CD14-positive monocyte (primary cell): ENCODE measurements around the gene TAF7L. TPM values are rescaled to one million over a fixed set of nuclear protein-coding genes. Genes with fewer than 3 reads are reported as not detected.

Experiments used
- DNase-seq, 3 donors: peaks; one replicate each; pipeline ENCODE4 v3.0.0-alpha.2; 2011 to 2022
- H2AFZ ChIP-seq: 2 replicates; pipeline ENCODE4 v1.6.0; 2012; ENCODE audit warnings: mild to moderate bottlenecking, low read depth, low read length, inconsistent platforms; ENCODE audit not compliant: insufficient read depth, poor library complexity, severe bottlenecking
- H3K27ac ChIP-seq, 2 donors: 1 replicate in 1 of 2; 2 replicates in 1 of 2; pipeline ENCODE4 v1.5.1; 2012 to 2013; ENCODE audit warnings: low read length in 2 of 2, control low read depth in 1 of 2, inconsistent platforms in 1 of 2, low read depth in 1 of 2, mild to moderate bottlenecking in 1 of 2
- H3K27me3 ChIP-seq, 2 donors: one replicate each; pipeline versions ENCODE4 v1.6.0 to v1.6.1; 2011 to 2013; ENCODE audit warnings: low read length in 2 of 2; ENCODE audit not compliant: control insufficient read depth in 2 of 2, insufficient read depth in 2 of 2
- H3K36me3 ChIP-seq, 2 donors: replicated peaks in 1 of 2; 1 replicate in 1 of 2; 2 replicates in 1 of 2; pipeline versions ENCODE4 v1.5.1 to v1.6.1; 2012 to 2013; ENCODE audit warnings: low read length in 2 of 2, control low read depth in 1 of 2, inconsistent platforms in 1 of 2, mild to moderate bottlenecking in 1 of 2; ENCODE audit not compliant: insufficient read depth in 2 of 2, control insufficient read depth in 1 of 2
- H3K4me1 ChIP-seq, 2 donors: 1 replicate in 1 of 2; 2 replicates in 1 of 2; pipeline versions ENCODE4 v1.5.1 to v1.6.1; 2012 to 2013; ENCODE audit warnings: low read length in 2 of 2, control low read depth in 1 of 2, inconsistent platforms in 1 of 2, mild to moderate bottlenecking in 1 of 2, moderate library complexity in 1 of 2; ENCODE audit not compliant: insufficient read depth in 2 of 2, control insufficient read depth in 1 of 2
- H3K4me2 ChIP-seq: replicated peaks from 2 replicates; pipeline ENCODE3; 2012; ENCODE audit warnings: low read length, moderate library complexity, mild to moderate bottlenecking; ENCODE audit not compliant: poor library complexity, severe bottlenecking; ENCODE audit errors: extremely low read depth
- H3K4me3 ChIP-seq, 3 experiments: fragments of 200-600 bp in 1 of 3; sonication (generic) in 1 of 3; replicated peaks in 1 of 3; 1 replicate in 2 of 3; 2 replicates in 1 of 3; pipeline ENCODE4 v1.5.1; 2011 to 2013; ENCODE audit warnings: low read length in 3 of 3, mild to moderate bottlenecking in 3 of 3, control low read depth in 2 of 3, low read depth in 2 of 3, inconsistent platforms in 1 of 3, moderate library complexity in 1 of 3
- H3K79me2 ChIP-seq: 2 replicates; pipeline ENCODE4 v1.6.0; 2012; ENCODE audit warnings: mild to moderate bottlenecking, control low read depth, inconsistent platforms, low read length, moderate library complexity; ENCODE audit not compliant: insufficient read depth
- H3K9ac ChIP-seq: 2 replicates; pipeline ENCODE4 v1.6.0; 2017; ENCODE audit warnings: low read length, mild to moderate bottlenecking; ENCODE audit not compliant: insufficient read depth, poor library complexity, severe bottlenecking
- H3K9me3 ChIP-seq, 2 donors: replicated peaks in 1 of 2; 1 replicate in 1 of 2; 2 replicates in 1 of 2; pipeline versions ENCODE4 v1.5.1 to v1.6.1; 2012 to 2013; ENCODE audit warnings: low read length in 2 of 2, control low read depth in 1 of 2; ENCODE audit not compliant: control insufficient read depth in 1 of 2, insufficient read depth in 1 of 2
- H4K20me1 ChIP-seq: 2 replicates; pipeline ENCODE4 v1.6.0; 2012; ENCODE audit warnings: mild to moderate bottlenecking, low read length, control low read depth, moderate library complexity; ENCODE audit not compliant: insufficient read depth
- H3K27ac Mint-ChIP-seq, 7 donors: one replicate each; pipeline ENCODE4 v1.8.0; 2020; ENCODE audit warnings: mild to moderate bottlenecking in 7 of 7, mixed read lengths in 7 of 7, moderate library complexity in 6 of 7, inconsistent platforms in 2 of 7
- H3K27me3 Mint-ChIP-seq, 3 donors: one replicate each; pipeline ENCODE4 v1.8.0; 2021 to 2022; ENCODE audit warnings: low read depth in 3 of 3, mild to moderate bottlenecking in 3 of 3, mixed read lengths in 3 of 3, moderate library complexity in 3 of 3, inconsistent platforms in 1 of 3
- H3K36me3 Mint-ChIP-seq, 2 donors: one replicate each; pipeline ENCODE4 v1.8.0; 2020; ENCODE audit warnings: mixed read lengths in 2 of 2, inconsistent platforms in 1 of 2, mild to moderate bottlenecking in 1 of 2
- H3K4me1 Mint-ChIP-seq: one replicate; pipeline ENCODE4 v1.8.0; 2020; ENCODE audit warnings: mild to moderate bottlenecking, mixed read lengths
- H3K4me3 Mint-ChIP-seq, 2 donors: one replicate each; pipeline ENCODE4 v1.8.0; 2020; ENCODE audit warnings: mild to moderate bottlenecking in 2 of 2, mixed read lengths in 2 of 2, moderate library complexity in 1 of 2
- H3K9me3 Mint-ChIP-seq, 7 donors: one replicate each; pipeline ENCODE4 v1.8.0; 2020 to 2022; ENCODE audit warnings: mixed read lengths in 7 of 7, mild to moderate bottlenecking in 6 of 7, moderate library complexity in 6 of 7, inconsistent platforms in 2 of 7
- CTCF ChIP-seq: fragments of 200-600 bp; IDR thresholded peaks from one replicate; pipeline ENCODE4 v1.8.0; 2022; ENCODE audit warnings: antibody characterized with exemption, mild to moderate bottlenecking
- WGBS: methylation state at CpG from one replicate; pipeline ENCODE4 v1.1.5; 2013; ENCODE audit warnings: missing lambda C conversion rate; ENCODE audit not compliant: insufficient coverage; 5-methylcytosine and 5-hydroxymethylcytosine counted together
- intact Hi-C, 2 donors: fragments of 100-400 bp; cut with micrococcal nuclease; formaldehyde crosslinking; loops; one replicate each; pipeline versions ENCODE4 v1.15.0 to v1.15.1; 2023
- polyA plus RNA-seq, 3 donors: library from polyadenylated mRNA; depleted of rRNA in 1 of 3; unstranded in 2 of 3; stranded (reverse) in 1 of 3; fragments of 300-500 nt in 2 of 3; fragments of >200 nt in 1 of 3; fragmentation: Illumina TruSeq in 2 of 3; gene quantifications; 1 replicate in 2 of 3; 2 replicates in 1 of 3; pipeline ENCODE4 v1.2.3, GENCODE V29; 2012 to 2021

The TAF7L gene
- polyA plus RNA-seq, 3 donors: not detected

DNA sequence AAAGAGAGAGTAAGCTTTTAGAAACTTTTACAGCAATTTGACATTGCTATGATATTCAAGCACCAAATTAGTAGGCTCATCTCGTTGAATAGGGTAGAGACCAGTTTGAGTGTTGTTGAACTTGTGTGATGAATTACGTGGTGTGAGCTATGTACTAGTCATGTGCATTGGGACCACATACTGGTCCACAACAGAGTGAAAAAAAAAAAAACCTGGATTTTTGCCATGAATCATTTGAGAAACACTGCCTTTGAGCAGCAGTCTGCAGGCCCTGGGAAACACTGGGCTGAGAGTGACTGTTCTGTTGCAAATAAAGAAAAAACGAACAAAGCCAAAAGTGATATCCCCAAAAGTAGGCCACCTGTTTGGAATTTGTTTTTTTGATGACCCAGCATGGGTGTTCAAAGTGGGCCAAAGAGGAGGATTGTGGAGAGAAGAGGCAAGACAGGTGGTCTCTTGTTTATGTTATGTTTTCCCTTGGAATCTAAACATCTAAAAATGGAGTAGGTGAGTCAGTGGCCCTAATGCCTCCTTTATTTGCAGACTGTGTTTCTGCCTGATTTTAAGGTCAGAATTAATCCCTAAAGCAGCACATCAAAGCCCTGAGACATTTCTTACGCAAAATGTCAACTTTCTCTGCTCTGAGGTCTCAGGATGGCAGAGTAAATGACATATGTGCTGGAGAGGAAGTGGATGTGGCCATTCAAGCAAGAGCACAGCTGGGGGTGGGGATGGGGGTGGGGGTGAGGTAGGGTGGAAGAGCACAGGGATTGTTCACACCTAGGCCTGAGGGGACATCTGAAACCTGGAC is 33.5 kb downstream of the TAF7L start:
- peak overlapping the region in 1 of 7 donors; percentile 5 for H3K27ac Mint-ChIP-seq
- H3K27me3 ChIP-seq: no peaks in the 10 kb centered on the region
- no peaks in the 10 kb centered on the region for H4K20me1 ChIP-seq
- H3K9me3 Mint-ChIP-seq: no peaks in the 10 kb centered on the region
- H3K36me3 Mint-ChIP-seq: no peaks in the 10 kb centered on the region
- H3K9me3 ChIP-seq: no peaks in the 10 kb centered on the region
- H2AFZ ChIP-seq: no peak overlapping the region
- no peaks in the 10 kb centered on the region for H3K36me3 ChIP-seq
- DNase-seq: no peak
- intact Hi-C loops: no loop called here
- no peaks in the 10 kb centered on the region for H3K4me1 ChIP-seq
- no peaks in the 10 kb centered on the region for H3K79me2 ChIP-seq
- no peak overlapping the region for H3K4me3 Mint-ChIP-seq
- no peak for TF ChIP-seq CTCF
- H3K27me3 Mint-ChIP-seq: peaks cover 0 to 12% (median 0%) of the 10 kb centered on the region in 3 donors
- no CpG with 5 or more reads among the region's 4 CpGs for WGBS
- no peak overlapping the region for H3K27ac ChIP-seq
- no peak overlapping the region for H3K9ac ChIP-seq
- no peak overlapping the region for H3K4me3 ChIP-seq
- no peaks in the 10 kb centered on the region for H3K4me1 Mint-ChIP-seq
- H3K4me2 ChIP-seq: no peak overlapping the region

DNA sequence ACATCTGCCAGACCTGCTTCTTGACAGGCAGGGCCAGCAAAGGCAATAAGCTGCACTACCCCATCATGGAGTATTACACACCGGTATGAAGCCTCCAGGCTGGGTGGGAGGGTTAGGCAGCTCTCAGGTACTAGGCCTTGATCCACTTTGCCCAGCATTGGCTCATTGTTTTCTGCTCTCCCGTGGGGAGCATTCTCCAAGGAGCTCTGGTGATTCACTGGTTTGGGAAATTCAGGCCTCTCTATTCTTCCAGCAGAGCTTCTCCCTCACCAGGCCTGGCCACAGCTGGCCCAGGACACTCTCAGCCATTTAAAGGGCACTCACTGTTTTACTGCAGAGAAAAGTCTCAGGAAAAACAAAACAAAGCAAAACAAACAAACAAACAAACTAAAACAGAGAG is 38.5 kb downstream of the TAF7L start:
- Histone ChIP-seq H3K9me3 (no peaks in the 10 kb centered on the region), H4K20me1 (no peaks in the 10 kb centered on the region), H3K27ac (no peak overlapping the region), H3K4me3 (no peak overlapping the region), H3K4me1 (no peaks in the 10 kb centered on the region), H3K4me2 (no peak overlapping the region), H3K9ac (no peak overlapping the region), H2AFZ (no peak overlapping the region), H3K27me3 (no peaks in the 10 kb centered on the region), H3K36me3 (no peaks in the 10 kb centered on the region), H3K79me2 (no peaks in the 10 kb centered on the region)
- H3K9me3 Mint-ChIP-seq: no peaks in the 10 kb centered on the region
- peaks cover 0 to 7% (median 0%) of the 10 kb centered on the region in 3 donors for H3K27me3 Mint-ChIP-seq
- TF ChIP-seq CTCF: no peak
- intact Hi-C loops: no loop called here
- no peak for DNase-seq
- H3K4me1 Mint-ChIP-seq: no peaks in the 10 kb centered on the region
- no peak overlapping the region for H3K27ac Mint-ChIP-seq
- no peaks in the 10 kb centered on the region for H3K36me3 Mint-ChIP-seq
- WGBS: no CpG with 5 or more reads among the region's 2 CpGs
- no peak overlapping the region for H3K4me3 Mint-ChIP-seq
